Gastroesophageal sphincter (tissue), 4 donors: ENCODE results near the gene MESD. TPM values are rescaled to one million over a fixed set of nuclear protein-coding genes. Genes with fewer than 3 reads are reported as not detected.

ENCODE experiments used
- ATAC-seq: fragments of 150-250 bp; one replicate; pipeline ENCODE4 v1.9.1; 2016; ENCODE audit warnings: mild to moderate bottlenecking, moderate library complexity
- H3K27ac ChIP-seq, 4 donors: fragments of 200-600 bp; sonication (generic) in 3 of 4; 1 replicate in 3 of 4; 2 replicates in 1 of 4; pipeline ENCODE4 v1.5.1; 2016 to 2019
- H3K27me3 ChIP-seq: fragments of 200-600 bp; sonication (generic); one replicate; pipeline ENCODE4 v1.5.1; 2019
- H3K36me3 ChIP-seq, 2 donors: fragments of 200-600 bp; sonication (generic); one replicate each; pipeline ENCODE4 v1.5.1; 2019; ENCODE audit warnings: control low read depth in 1 of 2
- H3K4me1 ChIP-seq, 3 donors: fragments of 200-600 bp; sonication (generic); 1 replicate in 2 of 3; 2 replicates in 1 of 3; pipeline ENCODE4 v1.5.1; 2016 to 2019; ENCODE audit warnings: control low read depth in 2 of 3
- H3K4me3 ChIP-seq, 2 donors: fragments of 200-600 bp; sonication (generic); one replicate each; pipeline ENCODE4 v1.5.1; 2019; ENCODE audit warnings: mild to moderate bottlenecking in 1 of 2, moderate library complexity in 1 of 2
- H3K9me3 ChIP-seq, 3 donors: fragments of 200-600 bp; sonication (generic); one replicate each; pipeline ENCODE4 v1.5.1; 2017 to 2019; ENCODE audit warnings: control low read depth in 2 of 3
- CTCF ChIP-seq, 4 experiments: fragments of 200-600 bp in 2 of 4; fragments of 450-650 bp in 2 of 4; sonication (generic) in 1 of 4; IDR thresholded peaks; one replicate each; pipeline ENCODE4 v1.5.1; 2017 to 2019; ENCODE audit warnings: antibody characterized with exemption in 4 of 4, mild to moderate bottlenecking in 2 of 4, moderate library complexity in 2 of 4
- EP300 ChIP-seq: sonication (generic); formaldehyde crosslinking; IDR thresholded peaks from one replicate; pipeline ENCODE4 v1.6.1; 2017; ENCODE audit warnings: antibody characterized with exemption, mild to moderate bottlenecking
- POLR2A ChIP-seq, 2 donors: fragments of 450-650 bp; IDR thresholded peaks; one replicate each; pipeline ENCODE4 v1.6.1; 2017; ENCODE audit warnings: antibody characterized with exemption in 2 of 2, mild to moderate bottlenecking in 2 of 2, moderate library complexity in 1 of 2
- POLR2AphosphoS5 ChIP-seq: sonication (generic); formaldehyde crosslinking; IDR thresholded peaks from one replicate; pipeline ENCODE4 v1.6.1; 2017; ENCODE audit warnings: antibody characterized with exemption
- WGBS, 2 donors: methylation state at CpG; one replicate each; pipeline ENCODE4 v1.1.5; 2018; ENCODE audit warnings: low coverage in 1 of 2; 5-methylcytosine and 5-hydroxymethylcytosine counted together
- total RNA-seq, 4 donors: library from RNA; depleted of rRNA; stranded (reverse); fragments of >200 nt; gene quantifications; one replicate each; pipeline ENCODE4 v1.1.0, GENCODE V29; 2016

Gene MESD
- total RNA-seq, 4 donors from 2014 or later: 16.2 to 26.9 (median 20.1) TPM

DNA sequence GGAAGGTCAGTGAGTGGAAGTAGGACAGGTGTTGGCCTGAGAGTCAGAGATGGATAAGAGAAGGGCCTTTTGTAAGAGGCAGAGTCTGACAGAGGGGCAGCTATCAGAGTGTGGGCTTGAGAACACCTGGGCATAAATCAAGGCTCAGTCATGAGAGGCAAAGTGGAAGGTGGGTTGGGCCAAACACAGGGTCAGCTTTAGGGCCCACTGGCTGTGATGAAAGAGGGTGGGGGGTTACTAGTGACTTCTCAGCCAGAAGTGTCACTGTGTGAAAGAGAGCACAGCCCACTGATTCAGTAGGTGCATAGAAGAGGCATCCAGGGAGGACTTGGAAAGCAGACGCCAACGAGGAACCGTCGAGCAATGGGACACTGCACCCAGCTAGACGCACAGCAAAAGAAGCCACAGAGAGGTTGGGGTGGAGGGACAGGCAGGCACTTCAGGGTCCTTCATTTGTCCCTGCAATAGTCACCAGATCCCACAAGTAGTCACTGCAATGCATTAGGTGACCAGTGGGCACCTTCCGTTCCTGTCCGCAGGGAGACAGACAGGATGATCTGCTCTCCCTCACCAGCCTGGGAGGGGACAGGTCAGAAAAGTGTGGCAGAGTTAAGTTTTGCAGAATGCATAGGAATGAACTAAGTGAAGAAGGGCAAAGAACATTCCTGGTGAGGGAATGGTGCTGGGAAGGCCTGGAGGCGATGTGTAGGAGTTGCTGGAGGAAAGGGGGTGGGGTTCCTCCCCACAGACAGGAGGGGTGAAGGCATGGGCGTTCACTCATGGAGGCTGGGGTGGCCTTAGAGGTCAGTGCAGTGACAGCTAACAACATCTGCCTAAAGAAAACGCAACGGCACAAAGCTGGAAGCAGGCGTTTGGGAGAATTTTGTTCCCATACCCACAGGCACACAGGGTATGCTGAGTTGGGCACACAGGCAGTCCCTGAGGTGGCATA lies 36.3 kb downstream of the MESD start:
- Histone ChIP-seq H3K27ac (no peak overlapping the region), H3K4me3 (no peak overlapping the region), H3K9me3 (no peaks in the 10 kb centered on the region), H3K4me1 (no peaks in the 10 kb centered on the region), H3K27me3 (no peaks in the 10 kb centered on the region), H3K36me3 (peaks cover 0 to 47% of the 10 kb centered on the region in 2 donors)
- ATAC-seq: no peak
- TF ChIP-seq EP300 (no peak), CTCF (IDR thresholded peaks at IDR 0.05) (no peak), POLR2AphosphoS5 (no peak), POLR2A (IDR thresholded peaks at IDR 0.05) (no peak)
- 89 to 100% methylated on average over 3 to 12 of the region's 12 CpGs for WGBS, 2 donors

GRCh38 chr15:80951941-80952340 lies 37.7 kb downstream of the MESD start:
- no peak for TF ChIP-seq POLR2AphosphoS5
- no peak for TF ChIP-seq POLR2A (IDR thresholded peaks at IDR 0.05)
- no peak for TF ChIP-seq EP300
- TF ChIP-seq CTCF (IDR thresholded peaks at IDR 0.05): no peak
- 82 to 100% methylated on average over 1 to 4 of the region's 5 CpGs for WGBS, 2 donors
- H3K36me3 ChIP-seq: peaks cover 0 to 61% of the 10 kb centered on the region in 2 donors
- ATAC-seq: no peak
- no peak overlapping the region for H3K27ac ChIP-seq
- no peaks in the 10 kb centered on the region for H3K4me1 ChIP-seq
- H3K4me3 ChIP-seq: no peak overlapping the region
- H3K27me3 ChIP-seq: no peaks in the 10 kb centered on the region
- H3K9me3 ChIP-seq: no peaks in the 10 kb centered on the region

GRCh38 chr15:80950291-80951078 lies 39.1 kb downstream of the MESD start:
- Histone ChIP-seq H3K27me3 (no peaks in the 10 kb centered on the region), H3K9me3 (no peaks in the 10 kb centered on the region), H3K4me1 (no peaks in the 10 kb centered on the region), H3K4me3 (no peak overlapping the region), H3K36me3 (peaks cover 0 to 75% of the 10 kb centered on the region in 2 donors), H3K27ac (no peak overlapping the region)
- no peak for ATAC-seq
- no peak for TF ChIP-seq POLR2AphosphoS5
- TF ChIP-seq POLR2A (IDR thresholded peaks at IDR 0.05): no peak
- no peak for TF ChIP-seq CTCF (IDR thresholded peaks at IDR 0.05)
- no peak for TF ChIP-seq EP300
- WGBS, 2 donors: 80 to 92% methylated on average over 2 of the region's 8 CpGs

DNA sequence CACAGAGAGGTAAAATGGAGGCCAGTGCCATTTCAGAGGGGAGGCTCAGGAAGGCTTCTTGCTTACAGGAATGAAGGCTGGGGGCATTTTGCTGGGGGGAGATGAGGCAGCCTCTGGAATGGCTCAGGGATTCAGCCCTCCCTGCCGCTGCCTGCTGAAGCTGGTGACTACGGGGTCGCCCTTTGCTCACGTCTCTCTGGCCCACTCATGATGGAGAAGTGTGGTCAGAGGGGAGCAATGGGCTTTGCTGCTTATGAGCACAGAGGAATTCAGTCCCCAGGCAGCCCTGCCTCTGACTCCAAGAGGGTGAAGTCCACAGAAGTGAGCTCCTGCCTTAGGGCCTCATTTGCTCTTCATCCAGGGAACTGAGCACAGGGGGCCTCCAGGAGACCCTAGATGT lies 39.9 kb downstream of the MESD start:
- Histone ChIP-seq H3K4me1 (no peaks in the 10 kb centered on the region), H3K27ac (no peak overlapping the region), H3K4me3 (no peak overlapping the region), H3K27me3 (no peaks in the 10 kb centered on the region), H3K36me3 (peaks cover 0 to 82% of the 10 kb centered on the region in 2 donors), H3K9me3 (no peaks in the 10 kb centered on the region)
- TF ChIP-seq EP300: no peak
- no peak for TF ChIP-seq POLR2A (IDR thresholded peaks at IDR 0.05)
- TF ChIP-seq POLR2AphosphoS5: no peak
- TF ChIP-seq CTCF (IDR thresholded peaks at IDR 0.05): no peak
- no peak for ATAC-seq
- WGBS, 2 donors: 87 to 96% methylated on average over 3 to 4 of the region's 4 CpGs
